Suprapubic skin (tissue), 4 donors: ENCODE measurements around the gene CFL1. TPM values are rescaled to one million over a fixed set of nuclear protein-coding genes. Genes with fewer than 3 reads are reported as not detected.

Source experiments
- DNase-seq, 2 donors: peaks; one replicate each; pipeline ENCODE4 v3.0.0-alpha.2; 2019; ENCODE audit warnings: low spot score in 2 of 2
- H3K27ac ChIP-seq: fragments of 200-600 bp; sonication (generic); one replicate; pipeline ENCODE4 v1.5.1; 2019
- H3K27me3 ChIP-seq: fragments of 200-600 bp; sonication (generic); one replicate; pipeline ENCODE4 v1.5.1; 2019
- H3K36me3 ChIP-seq: fragments of 200-600 bp; sonication (generic); one replicate; pipeline ENCODE4 v1.5.1; 2019
- H3K4me1 ChIP-seq: fragments of 200-600 bp; sonication (generic); one replicate; pipeline ENCODE4 v1.5.1; 2019
- H3K4me3 ChIP-seq: fragments of 200-600 bp; sonication (generic); one replicate; pipeline ENCODE4 v1.5.1; 2019; ENCODE audit warnings: mild to moderate bottlenecking
- H3K9me3 ChIP-seq: fragments of 200-600 bp; sonication (generic); one replicate; pipeline ENCODE4 v1.5.1; 2019
- EP300 ChIP-seq: sonication (generic); formaldehyde crosslinking; IDR thresholded peaks from one replicate; pipeline ENCODE4 v1.6.1; 2017; ENCODE audit warnings: antibody characterized with exemption
- POLR2A ChIP-seq, 2 donors: fragments of 450-650 bp; IDR thresholded peaks; one replicate each; pipeline ENCODE4 v1.6.1; 2017; ENCODE audit warnings: antibody characterized with exemption in 2 of 2, mild to moderate bottlenecking in 2 of 2, moderate library complexity in 2 of 2
- POLR2AphosphoS5 ChIP-seq, 3 donors: sonication (generic); formaldehyde crosslinking; IDR thresholded peaks; one replicate each; pipeline ENCODE4 v1.6.1; 2017; ENCODE audit warnings: antibody characterized with exemption in 3 of 3
- WGBS: methylation state at CpG from one replicate; pipeline ENCODE4 v1.1.5; 2018; 5-methylcytosine and 5-hydroxymethylcytosine counted together
- total RNA-seq, 4 donors: library from RNA; depleted of rRNA; stranded (reverse); fragments of >200 nt; gene quantifications; one replicate each; pipeline ENCODE4 v1.1.0, GENCODE V29; 2016
- TF ChIP-seq, protein P1 (sequence below), 2 donors: fragments of 200-600 bp in 1 of 2; fragments of 450-650 bp in 1 of 2; sonication (generic) in 1 of 2; IDR thresholded peaks; one replicate each; pipeline ENCODE4 v1.5.1; 2016 to 2019; ENCODE audit warnings: antibody characterized with exemption in 2 of 2, mild to moderate bottlenecking in 1 of 2, moderate library complexity in 1 of 2

CFL1 gene
- total RNA-seq, 4 donors from 2014 or later = 331 to 608 (median 584) TPM

- no peak for DNase-seq
- H3K27ac ChIP-seq = no peak overlapping the region
- H3K4me1 ChIP-seq = peaks cover 40% of the 10 kb centered on the region
- no peak overlapping the region for H3K4me3 ChIP-seq
- TF ChIP-seq EP300 (no peak), POLR2AphosphoS5 (IDR thresholded peaks at IDR 0.05) (no peak), POLR2A (IDR thresholded peaks at IDR 0.05) (no peak)
- TF ChIP-seq, protein P1, sequence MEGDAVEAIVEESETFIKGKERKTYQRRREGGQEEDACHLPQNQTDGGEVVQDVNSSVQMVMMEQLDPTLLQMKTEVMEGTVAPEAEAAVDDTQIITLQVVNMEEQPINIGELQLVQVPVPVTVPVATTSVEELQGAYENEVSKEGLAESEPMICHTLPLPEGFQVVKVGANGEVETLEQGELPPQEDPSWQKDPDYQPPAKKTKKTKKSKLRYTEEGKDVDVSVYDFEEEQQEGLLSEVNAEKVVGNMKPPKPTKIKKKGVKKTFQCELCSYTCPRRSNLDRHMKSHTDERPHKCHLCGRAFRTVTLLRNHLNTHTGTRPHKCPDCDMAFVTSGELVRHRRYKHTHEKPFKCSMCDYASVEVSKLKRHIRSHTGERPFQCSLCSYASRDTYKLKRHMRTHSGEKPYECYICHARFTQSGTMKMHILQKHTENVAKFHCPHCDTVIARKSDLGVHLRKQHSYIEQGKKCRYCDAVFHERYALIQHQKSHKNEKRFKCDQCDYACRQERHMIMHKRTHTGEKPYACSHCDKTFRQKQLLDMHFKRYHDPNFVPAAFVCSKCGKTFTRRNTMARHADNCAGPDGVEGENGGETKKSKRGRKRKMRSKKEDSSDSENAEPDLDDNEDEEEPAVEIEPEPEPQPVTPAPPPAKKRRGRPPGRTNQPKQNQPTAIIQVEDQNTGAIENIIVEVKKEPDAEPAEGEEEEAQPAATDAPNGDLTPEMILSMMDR (IDR thresholded peaks at IDR 0.05) = no peak
- peaks cover 38% of the 10 kb centered on the region for H3K36me3 ChIP-seq
- WGBS = 93% methylated on average over 3 of the region's 3 CpGs
- no peaks in the 10 kb centered on the region for H3K27me3 ChIP-seq
- H3K9me3 ChIP-seq = no peaks in the 10 kb centered on the region
These were observed 10.9 kb upstream of the CFL1 start for GRCh38 chr11:65868907-65869306.

DNA sequence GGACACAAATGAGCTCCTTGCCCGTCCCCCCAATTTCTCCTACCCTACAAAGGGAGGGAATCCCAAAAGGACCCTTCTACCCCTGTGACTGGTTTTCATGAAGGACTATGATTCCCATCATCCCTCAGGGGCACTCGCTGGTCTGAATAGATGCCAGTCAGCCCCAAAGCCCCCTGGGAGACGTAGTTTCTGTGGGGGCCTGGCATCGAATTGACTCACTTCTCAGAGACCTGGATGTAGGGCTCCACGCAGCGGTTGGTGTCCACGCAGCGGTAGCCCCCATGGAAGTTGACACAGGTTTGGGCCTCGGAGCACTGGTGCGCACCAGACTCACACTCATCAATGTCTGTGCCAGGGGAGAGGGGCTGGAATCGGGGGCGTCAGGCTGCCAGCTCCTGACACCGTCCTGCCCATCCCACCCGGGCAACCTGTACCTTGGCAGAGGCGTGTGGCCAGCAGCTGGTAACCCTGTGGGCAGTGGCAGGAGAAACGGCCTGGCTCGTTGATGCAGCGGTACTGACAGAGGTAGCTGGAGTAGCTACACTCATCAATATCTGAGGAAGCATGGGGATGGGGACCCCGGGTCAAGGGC, 10.2 kb upstream of the CFL1 start:
- H3K36me3 ChIP-seq = peaks cover 45% of the 10 kb centered on the region
- H3K4me1 ChIP-seq = peaks cover 33% of the 10 kb centered on the region
- H3K4me3 ChIP-seq = no peak overlapping the region
- no peak overlapping the region for H3K27ac ChIP-seq
- TF ChIP-seq POLR2A (IDR thresholded peaks at IDR 0.05) (no peak), EP300 (no peak), POLR2AphosphoS5 (IDR thresholded peaks at IDR 0.05) (no peak)
- TF ChIP-seq, protein P1 (IDR thresholded peaks at IDR 0.05) = no peak
- no peaks in the 10 kb centered on the region for H3K9me3 ChIP-seq
- DNase-seq = no peak
- 85% methylated on average over 14 of the region's 19 CpGs for WGBS
- no peaks in the 10 kb centered on the region for H3K27me3 ChIP-seq

DNA sequence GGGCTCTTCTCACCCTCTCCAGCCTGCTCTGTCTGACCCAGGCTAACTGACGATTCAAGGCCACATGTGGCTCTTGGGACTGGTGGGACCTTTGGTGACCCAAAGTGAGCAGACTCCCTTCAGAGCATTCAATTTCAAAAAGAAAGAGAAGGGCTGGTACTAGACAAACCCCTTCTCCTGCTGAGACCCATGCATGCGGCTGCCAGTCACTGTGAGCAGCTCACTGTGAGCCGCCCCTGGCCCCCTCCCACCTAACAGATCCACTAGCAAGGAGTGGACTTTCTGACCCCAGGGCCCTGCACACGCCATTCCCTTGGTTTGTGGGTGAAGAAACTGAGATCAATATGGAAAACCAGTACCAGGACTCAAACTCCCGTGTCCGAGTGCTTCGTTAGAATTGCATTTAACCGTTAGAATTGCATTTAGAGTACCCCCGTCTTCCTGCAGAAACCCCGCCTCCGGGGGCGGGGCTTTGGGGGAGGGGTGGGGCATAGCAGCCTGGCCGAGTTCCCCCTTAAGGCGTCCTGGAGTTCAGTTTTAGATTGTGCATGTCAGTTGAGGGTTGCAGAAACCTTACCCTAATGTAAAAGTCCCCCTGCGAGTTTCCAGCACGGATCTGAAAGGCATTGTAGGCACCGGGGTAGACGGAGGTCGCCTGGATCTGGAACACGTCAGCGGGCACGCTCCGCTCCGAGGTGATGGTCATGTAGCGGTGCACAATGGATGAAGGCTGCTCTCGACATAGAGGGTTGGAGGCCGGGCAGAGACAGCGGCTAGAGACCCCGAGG, 9.5 kb upstream of the CFL1 start:
- WGBS = 66% methylated on average over 25 of the region's 29 CpGs
- Histone ChIP-seq H3K4me3 (no peak overlapping the region), H3K27ac (no peak overlapping the region), H3K36me3 (peaks cover 52% of the 10 kb centered on the region), H3K4me1 (peaks cover 30% of the 10 kb centered on the region), H3K27me3 (no peaks in the 10 kb centered on the region), H3K9me3 (no peaks in the 10 kb centered on the region)
- DNase-seq = no peak
- TF ChIP-seq POLR2A (IDR thresholded peaks at IDR 0.05) = no peak
- TF ChIP-seq, protein P1 (IDR thresholded peaks at IDR 0.05) = no peak
- TF ChIP-seq EP300 = no peak
- no peak for TF ChIP-seq POLR2AphosphoS5 (IDR thresholded peaks at IDR 0.05)

GRCh38 chr11:65866509-65867283, 8.7 kb upstream of the CFL1 start:
- TF ChIP-seq POLR2AphosphoS5 (IDR thresholded peaks at IDR 0.05) = no peak
- TF ChIP-seq POLR2A (IDR thresholded peaks at IDR 0.05) = no peak
- no peak for TF ChIP-seq EP300
- TF ChIP-seq, protein P1 (IDR thresholded peaks at IDR 0.05) = no peak
- DNase-seq = no peak
- Histone ChIP-seq H3K9me3 (no peaks in the 10 kb centered on the region), H3K27me3 (no peaks in the 10 kb centered on the region), H3K27ac (no peak overlapping the region), H3K36me3 (peaks cover 58% of the 10 kb centered on the region), H3K4me3 (no peak overlapping the region), H3K4me1 (peaks cover 30% of the 10 kb centered on the region)
- WGBS = 83% methylated on average over 10 of the region's 21 CpGs
